B cell (primary cell): ENCODE results near the gene HBS1L.

Experiments
- CTCF ChIP-seq: fragments of 200-600 bp; IDR thresholded peaks from one replicate; pipeline ENCODE4 v1.8.0; 2022; ENCODE audit warnings: antibody characterized with exemption, mild to moderate bottlenecking
- EZH2 ChIP-seq: IDR thresholded peaks from 2 replicates; pipeline ENCODE4 v1.6.1; 2012; ENCODE audit warnings: borderline replicate concordance, low read depth, mild to moderate bottlenecking, moderate library complexity, low read length; ENCODE audit not compliant: insufficient read depth, poor library complexity, severe bottlenecking

- no peak for TF ChIP-seq CTCF
- no peak for TF ChIP-seq EZH2
Measured at GRCh38 chr6:135093578-135093977, 39.0 kb upstream of the HBS1L start.
